Retinal pigment epithelial cell (primary cell): ENCODE results near the gene AZIN2.

Source experiments
- DNase-seq: peaks from one replicate; pipeline ENCODE4 v3.0.0-alpha.2; 2010; ENCODE audit warnings: low read depth
- H3K4me3 ChIP-seq: 2 replicates; pipeline ENCODE4 v1.5.1; 2011; ENCODE audit warnings: mild to moderate bottlenecking, low read length, control low read depth, moderate library complexity
- CTCF ChIP-seq: conservative IDR thresholded peaks from 2 replicates; pipeline ENCODE4 v1.5.1; 2011; ENCODE audit warnings: low read depth, low read length, control low read depth, inconsistent platforms

AZIN2 gene

GRCh38 chr1:33080885-33081553, at the start of gene AZIN2:
Gene AZIN2, plus strand, starts transcription at chr1:33081153. Its CDS starts 1,097 bp downstream, at chr1:33082250.
- peak; percentile 72 for DNase-seq
- TF ChIP-seq CTCF, result no peak
- H3K4me3 ChIP-seq, result peak within 1 kb of the TSS; percentile 84

- DNase-seq, result no peak
- H3K4me3 ChIP-seq, result no peak overlapping the region
- no peak for TF ChIP-seq CTCF
These were observed 49.4 kb upstream of the AZIN2 start for GRCh38 chr1:33031506-33031905.

DNA sequence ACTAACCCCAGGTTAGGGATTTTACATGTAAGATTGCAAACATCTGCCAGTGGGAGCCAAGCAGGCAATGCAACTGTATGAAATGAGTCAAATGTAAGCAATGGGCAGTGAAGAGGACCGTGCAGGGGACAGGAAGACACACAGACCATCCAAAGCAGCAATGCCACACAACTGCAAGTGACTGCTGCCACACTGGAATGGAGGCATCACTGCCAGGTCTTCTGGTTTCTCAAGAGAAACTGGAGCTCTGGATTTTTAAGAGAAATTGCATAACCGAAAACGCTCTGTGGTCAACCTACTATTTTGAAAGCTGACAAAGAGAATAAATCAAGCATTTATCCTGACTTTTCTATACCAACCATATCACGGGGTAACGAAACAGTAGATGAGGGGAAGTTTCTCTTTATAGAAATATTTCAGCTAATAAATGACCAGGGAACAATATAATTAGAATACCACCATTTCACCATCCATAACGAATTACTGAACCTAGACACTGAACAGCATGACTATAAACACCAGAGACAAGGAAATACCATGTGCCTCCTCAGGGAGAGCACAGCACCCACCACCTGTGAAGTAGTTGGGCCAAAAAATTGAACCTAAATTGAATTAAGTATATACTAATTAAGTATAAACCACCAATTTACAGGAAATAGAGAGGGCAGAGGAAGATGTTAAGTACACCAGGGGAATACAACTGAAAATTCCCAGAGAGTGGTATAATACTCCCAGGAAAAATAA, 48.7 kb upstream of the AZIN2 start:
- H3K4me3 ChIP-seq, result no peak overlapping the region
- TF ChIP-seq CTCF, result no peak
- DNase-seq, result no peak

DNA sequence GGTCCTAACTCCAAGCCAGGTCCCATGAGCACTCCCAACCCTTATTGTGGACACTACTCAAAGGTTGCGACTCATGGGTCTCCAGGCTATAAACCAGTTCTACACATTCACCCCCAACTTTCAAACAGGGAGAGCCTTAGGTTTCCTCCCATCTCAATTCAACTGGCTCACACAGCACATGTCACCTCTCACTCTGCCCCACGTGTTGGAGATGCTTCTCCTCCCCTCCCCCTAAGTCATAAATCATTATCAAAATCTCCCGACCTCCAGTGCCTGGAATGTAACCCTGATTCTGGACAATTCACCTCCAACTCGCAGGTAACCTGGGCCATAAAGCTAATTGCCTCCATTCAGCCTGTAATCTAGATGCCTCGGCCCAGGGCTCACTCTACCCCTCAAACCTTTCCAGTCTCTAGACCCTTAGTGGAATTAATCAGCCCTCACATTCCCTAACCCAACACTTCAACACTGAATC, 44.9 kb upstream of the AZIN2 start:
- TF ChIP-seq CTCF, result no peak
- DNase-seq, result no peak
- H3K4me3 ChIP-seq, result peak overlapping the region; percentile 93

- peak; percentile 89 for DNase-seq
- peak within 1 kb of the TSS; percentile 93 for H3K4me3 ChIP-seq
- no peak for TF ChIP-seq CTCF
These were observed 44.1 kb upstream of the AZIN2 start, which contains the start of gene AK2 for GRCh38 chr1:33036526-33037503. Gene AK2, minus strand, starts transcription at chr1:33036883. Its CDS starts 55 bp downstream, at chr1:33036828.

- DNase-seq, result no peak
- no peak for TF ChIP-seq CTCF
- no peak overlapping the region for H3K4me3 ChIP-seq
These were observed 41.1 kb upstream of the AZIN2 start for GRCh38 chr1:33039840-33040239.
